Body of pancreas (tissue), 4 donors: Measurements from ENCODE around the gene AFF3.

ENCODE experiments used
- POLR2A ChIP-seq, 3 donors: fragments of 450-650 bp; IDR thresholded peaks; one replicate each; pipeline ENCODE4 v1.6.1; 2016; ENCODE audit warnings: antibody characterized with exemption in 3 of 3, mild to moderate bottlenecking in 2 of 3
- TF ChIP-seq, protein P1 (sequence below), 7 experiments: fragments of 450-650 bp in 4 of 7; fragments of 200-600 bp in 3 of 7; sonication (generic) in 3 of 7; IDR thresholded peaks; one replicate each; pipeline ENCODE4 v1.5.1; 2016 to 2019; ENCODE audit warnings: antibody characterized with exemption in 7 of 7

DNA sequence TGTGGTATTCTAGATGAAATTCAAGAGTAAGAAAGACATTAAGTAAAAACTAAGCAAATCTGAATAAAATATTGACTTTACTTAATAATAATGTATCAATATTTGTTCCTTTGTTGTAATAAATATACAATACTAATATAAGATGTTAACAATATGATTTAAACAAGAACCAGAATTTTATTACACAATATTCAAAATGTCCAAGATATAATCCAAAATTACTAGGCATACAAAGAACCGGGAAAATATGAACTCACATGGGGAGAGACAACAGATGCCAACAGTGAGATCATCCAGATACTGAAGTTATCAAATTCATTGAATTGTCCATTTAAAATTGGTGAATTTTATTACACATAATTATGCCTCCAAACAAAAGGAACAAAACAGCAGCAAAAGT is 286.3 kb downstream of the AFF3 start:
- TF ChIP-seq, protein P1, sequence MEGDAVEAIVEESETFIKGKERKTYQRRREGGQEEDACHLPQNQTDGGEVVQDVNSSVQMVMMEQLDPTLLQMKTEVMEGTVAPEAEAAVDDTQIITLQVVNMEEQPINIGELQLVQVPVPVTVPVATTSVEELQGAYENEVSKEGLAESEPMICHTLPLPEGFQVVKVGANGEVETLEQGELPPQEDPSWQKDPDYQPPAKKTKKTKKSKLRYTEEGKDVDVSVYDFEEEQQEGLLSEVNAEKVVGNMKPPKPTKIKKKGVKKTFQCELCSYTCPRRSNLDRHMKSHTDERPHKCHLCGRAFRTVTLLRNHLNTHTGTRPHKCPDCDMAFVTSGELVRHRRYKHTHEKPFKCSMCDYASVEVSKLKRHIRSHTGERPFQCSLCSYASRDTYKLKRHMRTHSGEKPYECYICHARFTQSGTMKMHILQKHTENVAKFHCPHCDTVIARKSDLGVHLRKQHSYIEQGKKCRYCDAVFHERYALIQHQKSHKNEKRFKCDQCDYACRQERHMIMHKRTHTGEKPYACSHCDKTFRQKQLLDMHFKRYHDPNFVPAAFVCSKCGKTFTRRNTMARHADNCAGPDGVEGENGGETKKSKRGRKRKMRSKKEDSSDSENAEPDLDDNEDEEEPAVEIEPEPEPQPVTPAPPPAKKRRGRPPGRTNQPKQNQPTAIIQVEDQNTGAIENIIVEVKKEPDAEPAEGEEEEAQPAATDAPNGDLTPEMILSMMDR (IDR thresholded peaks at IDR 0.05): no peak
- no peak for TF ChIP-seq POLR2A (IDR thresholded peaks at IDR 0.05)
